NCI-H2227 (cell line): ENCODE results near the gene KCNAB3.

Experiments used
- DNase-seq: peaks from one replicate; lab custom pipeline; 2025; ENCODE audit not compliant: unreplicated experiment; lab: John Stamatoyannopoulos, UW

The KCNAB3 gene

DNA sequence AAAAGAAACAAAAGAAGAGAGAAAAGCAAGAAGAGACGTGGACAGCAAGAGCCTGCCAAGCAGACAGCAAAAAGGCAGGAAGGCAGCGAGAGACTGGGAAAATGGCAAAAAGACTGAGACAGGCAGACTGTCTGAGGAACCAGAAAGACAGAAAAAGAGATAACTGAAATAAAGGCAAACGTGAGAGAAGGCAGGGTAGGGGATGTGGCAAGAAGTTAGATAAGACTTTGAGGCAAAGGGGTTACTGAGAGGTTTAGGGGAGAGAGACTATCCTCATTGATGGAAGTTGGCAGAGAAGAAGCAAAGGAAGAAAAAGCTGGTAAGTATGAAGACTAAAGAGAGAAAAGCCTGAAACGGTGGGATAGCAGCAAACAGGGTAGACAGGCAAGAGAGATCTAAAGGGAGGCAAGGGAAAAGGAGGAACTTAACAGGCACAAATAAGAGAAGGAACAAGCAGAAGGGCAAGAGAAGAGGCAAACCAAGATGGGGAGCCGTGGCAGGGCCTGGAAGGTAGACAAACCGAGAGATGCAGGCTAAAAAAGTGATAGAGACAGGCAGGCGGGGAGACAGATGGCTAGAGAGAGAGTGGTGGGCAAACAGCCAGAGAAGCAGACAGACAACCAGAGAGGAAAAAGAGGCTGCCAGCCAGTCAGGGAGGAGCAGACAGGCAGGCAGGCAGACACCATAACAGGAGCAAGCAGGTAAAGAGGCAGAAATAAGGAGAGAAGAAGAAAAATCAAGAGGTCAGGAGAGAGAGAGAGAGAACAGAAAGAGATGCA is 48.2 kb downstream of the KCNAB3 start:
- no peak for DNase-seq

DNA sequence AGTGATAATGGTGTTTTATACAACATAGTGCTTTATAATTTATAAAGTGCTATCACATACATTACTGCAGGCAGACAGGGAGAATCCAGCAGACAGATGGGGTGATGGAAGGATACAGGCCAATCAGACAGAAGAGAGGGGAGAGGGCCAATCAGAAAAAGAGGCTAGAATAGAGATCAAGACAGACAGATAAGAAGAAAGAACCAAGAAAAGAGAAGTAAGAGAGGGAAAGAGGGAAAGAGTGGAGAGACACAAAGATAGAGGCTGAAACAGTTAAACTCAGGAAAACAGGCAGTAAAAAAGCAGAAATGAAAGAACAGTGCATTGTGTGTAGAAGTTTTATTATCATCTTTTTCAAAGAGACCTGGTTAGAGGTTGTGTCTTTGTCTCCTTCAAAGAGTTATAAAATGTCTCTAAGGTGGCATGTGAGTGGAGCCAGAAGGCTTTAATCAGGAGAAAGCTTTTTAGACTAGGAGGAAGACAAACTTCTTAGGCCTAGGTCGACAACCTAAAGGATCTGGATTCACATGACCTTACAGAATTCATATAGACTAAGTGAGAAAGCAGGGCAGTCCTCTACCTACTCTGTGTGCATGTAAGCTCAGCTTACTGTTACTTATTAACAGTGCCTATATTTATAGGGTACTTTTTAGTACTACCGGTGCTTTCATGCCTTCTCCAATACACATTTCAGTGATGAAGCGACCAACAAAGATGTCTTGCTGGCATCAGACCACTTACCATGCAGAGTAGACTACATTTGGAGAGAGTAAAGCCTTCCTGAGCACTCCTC is 49.4 kb downstream of the KCNAB3 start:
- no peak for DNase-seq

- DNase-seq, result no peak
These were observed 51.4 kb downstream of the KCNAB3 start for GRCh38 chr17:7878234-7878633.

- DNase-seq, result no peak
These were observed 53.8 kb downstream of the KCNAB3 start for GRCh38 chr17:7875804-7876370.

DNA sequence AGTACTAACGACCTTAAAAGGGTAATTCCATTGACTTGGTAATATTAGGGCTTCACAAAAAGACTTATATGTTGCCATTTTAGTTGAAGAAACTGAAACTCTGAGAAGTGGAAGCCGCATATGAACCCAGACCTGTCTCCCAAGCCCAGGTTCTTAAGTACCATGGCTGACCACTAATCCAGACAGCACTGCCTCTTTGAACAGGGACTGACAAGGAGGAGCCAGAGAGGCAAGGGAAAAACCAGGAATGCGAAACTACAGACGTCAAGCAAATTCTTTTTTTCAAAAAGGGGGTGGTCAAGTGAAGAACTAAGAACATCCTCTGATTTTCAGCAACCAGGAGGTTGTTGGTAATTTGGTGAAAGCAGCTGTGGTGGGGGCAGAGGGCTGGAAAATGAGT is 56.6 kb downstream of the KCNAB3 start:
- DNase-seq, result peak; percentile 20
